Erythroblast (primary cell): ENCODE measurements around the gene MED23.

ENCODE experiments used
- GATA1 ChIP-seq: IDR thresholded peaks from 2 replicates; pipeline ENCODE4 v1.6.1; 2011; ENCODE audit warnings: low read depth, mild to moderate bottlenecking, control low read depth, low read length, moderate library complexity
- POLR2A ChIP-seq: IDR thresholded peaks from 2 replicates; pipeline ENCODE4 v1.6.1; 2011; ENCODE audit warnings: mild to moderate bottlenecking, low read length

GRCh38 chr6:131629651-131630050 is 1.6 kb upstream of the MED23 start:
- peak; percentile 55 for TF ChIP-seq POLR2A
- TF ChIP-seq GATA1: no peak
